HepG2 (cell line): ENCODE results near the gene MT4. TPM values are rescaled to one million over a fixed set of nuclear protein-coding genes. Genes with fewer than 3 reads are reported as not detected.

ENCODE experiments used
- ELF4 ChIP-seq: sonication (generic); formaldehyde crosslinking; IDR thresholded peaks from 2 replicates; pipeline ENCODE4 v1.5.0; 2020; ENCODE audit warnings: missing genetic modification reagents, mild to moderate bottlenecking, moderate library complexity, borderline replicate concordance
- GATAD1 ChIP-seq: IDR thresholded peaks from 2 replicates; pipeline ENCODE4 v1.6.1; 2016; ENCODE audit warnings: missing genetic modification reagents, missing compliant biosample characterization
- GATAD2A ChIP-seq: IDR thresholded peaks from 2 replicates; pipeline ENCODE4 v1.6.1; 2016
- KLF13 ChIP-seq: sonication (generic); formaldehyde crosslinking; IDR thresholded peaks from 2 replicates; pipeline ENCODE4 v1.4.0; 2020; ENCODE audit warnings: mild to moderate bottlenecking, missing genetic modification reagents
- MAF1 ChIP-seq: sonication (generic); formaldehyde crosslinking; IDR thresholded peaks from 2 replicates; pipeline ENCODE4 v1.5.0; 2020; ENCODE audit warnings: missing genetic modification reagents, borderline replicate concordance
- MATR3 ChIP-seq: sonication (generic); formaldehyde crosslinking; IDR thresholded peaks from 2 replicates; pipeline ENCODE4 v1.4.0; 2020; ENCODE audit warnings: missing genetic modification reagents
- MIXL1 ChIP-seq: IDR thresholded peaks from 2 replicates; pipeline ENCODE4 v1.6.1; 2016
- PHF21A ChIP-seq: sonication (generic); formaldehyde crosslinking; IDR thresholded peaks from 2 replicates; pipeline ENCODE4 v1.5.0; 2020; ENCODE audit warnings: mild to moderate bottlenecking, missing genetic modification reagents
- POLR2A ChIP-seq, 2 experiments: IDR thresholded peaks; 2 replicates each; pipeline ENCODE4 v1.6.1; 2011; ENCODE audit warnings: low read depth in 2 of 2, low read length in 2 of 2, mild to moderate bottlenecking in 1 of 2, moderate library complexity in 1 of 2; ENCODE audit not compliant: insufficient read depth in 1 of 2
- RFX1 ChIP-seq: fragments of 450-650 bp; IDR thresholded peaks from 2 replicates; pipeline ENCODE4 v1.6.1; 2017
- RXRB ChIP-seq: IDR thresholded peaks from 2 replicates; pipeline ENCODE4 v1.6.1; 2016; ENCODE audit warnings: borderline replicate concordance, missing genetic modification reagents, missing compliant biosample characterization
- SMYD3 ChIP-seq: sonication (generic); formaldehyde crosslinking; IDR thresholded peaks from 2 replicates; pipeline ENCODE4 v1.8.1; 2023; ENCODE audit warnings: mild to moderate bottlenecking, missing genetic modification reagents
- TCF7 ChIP-seq: sonication (generic); IDR thresholded peaks from 2 replicates; pipeline ENCODE4 v1.6.1; 2016; ENCODE audit warnings: antibody characterized with exemption, low read depth
- ZBTB42 ChIP-seq: sonication (generic); formaldehyde crosslinking; IDR thresholded peaks from 2 replicates; pipeline ENCODE4 v1.5.0; 2020; ENCODE audit warnings: mild to moderate bottlenecking, missing genetic modification reagents
- ZBTB8A ChIP-seq: sonication (generic); formaldehyde crosslinking; IDR thresholded peaks from 2 replicates; pipeline ENCODE4 v1.4.0; 2020; ENCODE audit warnings: mild to moderate bottlenecking, low read depth, missing genetic modification reagents, borderline replicate concordance
- ZFP41 ChIP-seq: sonication (generic); formaldehyde crosslinking; IDR thresholded peaks from 2 replicates; pipeline ENCODE4 v1.4.0; 2020; ENCODE audit warnings: mild to moderate bottlenecking, missing genetic modification reagents, borderline replicate concordance
- ZMYM4 ChIP-seq: sonication (generic); formaldehyde crosslinking; IDR thresholded peaks from 2 replicates; pipeline ENCODE4 v1.8.1; 2023; ENCODE audit warnings: mild to moderate bottlenecking, missing genetic modification reagents
- ZNF207 ChIP-seq: fragments of 450-650 bp; IDR thresholded peaks from 2 replicates; pipeline ENCODE4 v1.6.1; 2016; ENCODE audit warnings: antibody characterized with exemption, borderline replicate concordance
- ZNF672 ChIP-seq: sonication (generic); formaldehyde crosslinking; IDR thresholded peaks from 2 replicates; pipeline ENCODE4 v1.8.1; 2022; ENCODE audit warnings: missing genetic modification reagents
- ZNF879 ChIP-seq: sonication (generic); formaldehyde crosslinking; IDR thresholded peaks from 2 replicates; pipeline ENCODE4 v1.8.1; 2023; ENCODE audit warnings: missing genetic modification reagents
- polyA plus RNA-seq, 8 experiments: library from polyadenylated mRNA; depleted of rRNA in 3 of 8; stranded (reverse) in 7 of 8; unstranded in 1 of 8; fragments of >200 nt; fragmentation: Illumina TruSeq in 4 of 8; extraction: Trizol in 4 of 8; gene quantifications; 2 replicates each; pipeline versions ENCODE4 v1.2.1 to v1.2.3, GENCODE V29; 2011 to 2016; ENCODE audit warnings: low read depth in 4 of 8, missing spikeins in 1 of 8, mixed read lengths in 1 of 8; ENCODE audit not compliant: insufficient read depth in 1 of 8
- total RNA-seq, 5 experiments: library from RNA; depleted of rRNA; stranded (reverse); fragments of >200 nt; fragmentation: Illumina TruSeq; extraction: Trizol; gene quantifications; 2 replicates each; pipeline ENCODE4 v1.2.3, GENCODE V29; 2016; ENCODE audit warnings: low read depth in 1 of 5
- TF ChIP-seq, protein P1 (sequence below): sonication (generic); formaldehyde crosslinking; IDR thresholded peaks from 2 replicates; pipeline ENCODE4 v1.4.0; 2020; ENCODE audit warnings: missing genetic modification reagents, borderline replicate concordance
- TF ChIP-seq, protein P2 (sequence below): sonication (generic); formaldehyde crosslinking; IDR thresholded peaks from 2 replicates; pipeline ENCODE4 v1.4.0; 2020; ENCODE audit warnings: missing genetic modification reagents
- TF ChIP-seq, protein P3 (sequence below): sonication (generic); formaldehyde crosslinking; IDR thresholded peaks from 2 replicates; pipeline ENCODE4 v1.4.0; 2020; ENCODE audit warnings: missing genetic modification reagents
- TF ChIP-seq, protein P4 (sequence below): sonication (generic); formaldehyde crosslinking; IDR thresholded peaks from 2 replicates; pipeline ENCODE4 v1.4.0; 2020; ENCODE audit warnings: missing genetic modification reagents, borderline replicate concordance

Gene MT4
- total and polyA plus RNA-seq, 2 of the 13 experiments (the other 11 are each of a cell fraction or from before 2014, with no cell fraction given), result not detected

DNA sequence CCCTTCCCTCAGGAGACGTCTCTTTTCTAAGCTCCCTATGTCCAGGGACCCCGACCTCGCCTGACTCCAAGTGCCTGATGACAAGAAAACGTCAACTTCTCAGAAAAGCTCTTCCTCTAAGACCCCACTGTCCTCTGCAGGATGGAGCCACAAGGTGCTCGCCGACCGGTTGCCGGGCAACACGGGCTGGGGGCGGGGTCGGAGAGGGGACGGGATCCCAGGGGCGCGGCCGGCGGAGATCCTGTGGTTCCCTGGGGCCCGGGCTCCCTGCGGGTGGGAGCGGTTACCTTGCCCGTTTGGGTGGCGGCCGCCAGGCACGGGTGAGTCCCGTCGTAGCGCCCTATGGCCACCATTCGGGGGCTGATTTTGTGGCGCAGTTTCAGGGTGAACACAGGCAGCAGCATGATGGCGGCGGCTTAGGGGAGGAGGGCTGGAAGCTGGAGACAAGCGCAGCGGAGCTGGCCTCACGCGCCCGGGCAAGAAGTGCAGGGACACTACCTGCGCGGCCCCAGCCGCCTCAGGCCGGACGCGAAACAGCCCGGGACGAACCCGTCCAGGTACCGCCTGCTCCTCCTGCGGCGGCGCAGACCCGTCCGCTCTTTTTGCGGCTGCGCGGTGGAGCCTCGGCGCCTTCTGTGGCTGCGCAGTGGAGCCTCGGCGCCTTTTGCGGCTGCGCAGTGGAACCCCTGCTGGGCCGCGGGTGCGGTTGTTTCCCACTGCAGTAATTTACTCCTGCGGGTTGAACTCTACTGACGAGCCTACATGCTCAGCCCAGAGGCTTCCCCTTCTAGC lies 45.2 kb upstream of the MT4 start, which contains the start of gene BBS2 (continued):
- peak; percentile 71; the same call in 1 of the 2 replicates for TF ChIP-seq ZMYM4
- TF ChIP-seq ZBTB42 (CRISPR knock-in tag), result no peak
- no peak for TF ChIP-seq ZBTB8A
- peak; percentile 68 to 98 for TF ChIP-seq POLR2A (IDR thresholded peaks at IDR 0.05; ENCODE audit: insufficient read depth in 1 of 2, low read depth in 2 of 2, low read length in 2 of 2)
- peak; percentile 42; the same call in 1 of the 2 replicates for TF ChIP-seq RXRB
- no peak for TF ChIP-seq PHF21A (CRISPR knock-in tag)
- no peak for TF ChIP-seq ZNF207
- TF ChIP-seq MATR3 (CRISPR knock-in tag), result no peak
- TF ChIP-seq ZNF879 (CRISPR knock-in tag), result no peak
- TF ChIP-seq ZFP41 (CRISPR knock-in tag), result peak; percentile 93; the same call in 1 of the 2 replicates
- TF ChIP-seq MIXL1, result no peak
- no peak for TF ChIP-seq ELF4 (CRISPR knock-in tag)
- TF ChIP-seq, protein P1, sequence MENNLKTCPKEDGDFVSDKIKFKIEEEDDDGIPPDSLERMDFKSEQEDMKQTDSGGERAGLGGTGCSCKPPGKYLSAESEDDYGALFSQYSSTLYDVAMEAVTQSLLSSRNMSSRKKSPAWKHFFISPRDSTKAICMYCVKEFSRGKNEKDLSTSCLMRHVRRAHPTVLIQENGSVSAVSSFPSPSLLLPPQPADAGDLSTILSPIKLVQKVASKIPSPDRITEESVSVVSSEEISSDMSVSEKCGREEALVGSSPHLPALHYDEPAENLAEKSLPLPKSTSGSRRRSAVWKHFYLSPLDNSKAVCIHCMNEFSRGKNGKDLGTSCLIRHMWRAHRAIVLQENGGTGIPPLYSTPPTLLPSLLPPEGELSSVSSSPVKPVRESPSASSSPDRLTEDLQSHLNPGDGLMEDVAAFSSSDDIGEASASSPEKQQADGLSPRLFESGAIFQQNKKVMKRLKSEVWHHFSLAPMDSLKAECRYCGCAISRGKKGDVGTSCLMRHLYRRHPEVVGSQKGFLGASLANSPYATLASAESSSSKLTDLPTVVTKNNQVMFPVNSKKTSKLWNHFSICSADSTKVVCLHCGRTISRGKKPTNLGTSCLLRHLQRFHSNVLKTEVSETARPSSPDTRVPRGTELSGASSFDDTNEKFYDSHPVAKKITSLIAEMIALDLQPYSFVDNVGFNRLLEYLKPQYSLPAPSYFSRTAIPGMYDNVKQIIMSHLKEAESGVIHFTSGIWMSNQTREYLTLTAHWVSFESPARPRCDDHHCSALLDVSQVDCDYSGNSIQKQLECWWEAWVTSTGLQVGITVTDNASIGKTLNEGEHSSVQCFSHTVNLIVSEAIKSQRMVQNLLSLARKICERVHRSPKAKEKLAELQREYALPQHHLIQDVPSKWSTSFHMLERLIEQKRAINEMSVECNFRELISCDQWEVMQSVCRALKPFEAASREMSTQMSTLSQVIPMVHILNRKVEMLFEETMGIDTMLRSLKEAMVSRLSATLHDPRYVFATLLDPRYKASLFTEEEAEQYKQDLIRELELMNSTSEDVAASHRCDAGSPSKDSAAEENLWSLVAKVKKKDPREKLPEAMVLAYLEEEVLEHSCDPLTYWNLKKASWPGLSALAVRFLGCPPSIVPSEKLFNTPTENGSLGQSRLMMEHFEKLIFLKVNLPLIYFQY (CRISPR knock-in tag), result peak; percentile 50; the same call in 1 of the 2 replicates
- peak; percentile 93 for TF ChIP-seq GATAD1 (CRISPR knock-in tag)
- TF ChIP-seq KLF13 (CRISPR knock-in tag), result peak; percentile 95; the same call in 1 of the 2 replicates
- TF ChIP-seq, protein P2, sequence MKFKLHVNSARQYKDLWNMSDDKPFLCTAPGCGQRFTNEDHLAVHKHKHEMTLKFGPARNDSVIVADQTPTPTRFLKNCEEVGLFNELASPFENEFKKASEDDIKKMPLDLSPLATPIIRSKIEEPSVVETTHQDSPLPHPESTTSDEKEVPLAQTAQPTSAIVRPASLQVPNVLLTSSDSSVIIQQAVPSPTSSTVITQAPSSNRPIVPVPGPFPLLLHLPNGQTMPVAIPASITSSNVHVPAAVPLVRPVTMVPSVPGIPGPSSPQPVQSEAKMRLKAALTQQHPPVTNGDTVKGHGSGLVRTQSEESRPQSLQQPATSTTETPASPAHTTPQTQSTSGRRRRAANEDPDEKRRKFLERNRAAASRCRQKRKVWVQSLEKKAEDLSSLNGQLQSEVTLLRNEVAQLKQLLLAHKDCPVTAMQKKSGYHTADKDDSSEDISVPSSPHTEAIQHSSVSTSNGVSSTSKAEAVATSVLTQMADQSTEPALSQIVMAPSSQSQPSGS (CRISPR knock-in tag), result peak; percentile 43; the same call in 1 of the 2 replicates
- TF ChIP-seq, protein P3, sequence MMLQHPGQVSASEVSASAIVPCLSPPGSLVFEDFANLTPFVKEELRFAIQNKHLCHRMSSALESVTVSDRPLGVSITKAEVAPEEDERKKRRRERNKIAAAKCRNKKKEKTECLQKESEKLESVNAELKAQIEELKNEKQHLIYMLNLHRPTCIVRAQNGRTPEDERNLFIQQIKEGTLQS (CRISPR knock-in tag), result peak; percentile 46; the same call in 1 of the 2 replicates
- TF ChIP-seq RFX1, result peak; percentile 69
- TF ChIP-seq, protein P4, sequence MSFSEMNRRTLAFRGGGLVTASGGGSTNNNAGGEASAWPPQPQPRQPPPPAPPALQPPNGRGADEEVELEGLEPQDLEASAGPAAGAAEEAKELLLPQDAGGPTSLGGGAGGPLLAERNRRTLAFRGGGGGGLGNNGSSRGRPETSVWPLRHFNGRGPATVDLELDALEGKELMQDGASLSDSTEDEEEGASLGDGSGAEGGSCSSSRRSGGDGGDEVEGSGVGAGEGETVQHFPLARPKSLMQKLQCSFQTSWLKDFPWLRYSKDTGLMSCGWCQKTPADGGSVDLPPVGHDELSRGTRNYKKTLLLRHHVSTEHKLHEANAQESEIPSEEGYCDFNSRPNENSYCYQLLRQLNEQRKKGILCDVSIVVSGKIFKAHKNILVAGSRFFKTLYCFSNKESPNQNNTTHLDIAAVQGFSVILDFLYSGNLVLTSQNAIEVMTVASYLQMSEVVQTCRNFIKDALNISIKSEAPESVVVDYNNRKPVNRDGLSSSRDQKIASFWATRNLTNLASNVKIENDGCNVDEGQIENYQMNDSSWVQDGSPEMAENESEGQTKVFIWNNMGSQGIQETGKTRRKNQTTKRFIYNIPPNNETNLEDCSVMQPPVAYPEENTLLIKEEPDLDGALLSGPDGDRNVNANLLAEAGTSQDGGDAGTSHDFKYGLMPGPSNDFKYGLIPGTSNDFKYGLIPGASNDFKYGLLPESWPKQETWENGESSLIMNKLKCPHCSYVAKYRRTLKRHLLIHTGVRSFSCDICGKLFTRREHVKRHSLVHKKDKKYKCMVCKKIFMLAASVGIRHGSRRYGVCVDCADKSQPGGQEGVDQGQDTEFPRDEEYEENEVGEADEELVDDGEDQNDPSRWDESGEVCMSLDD, result 0 out of 2 replicates have a peak, but pooled peaks have one; percentile 47
- TF ChIP-seq TCF7, result no peak
- peak; percentile 73; the same call in 1 of the 2 replicates for TF ChIP-seq MAF1 (CRISPR knock-in tag)
- no peak for TF ChIP-seq ZNF672 (CRISPR knock-in tag)
- TF ChIP-seq GATAD2A (CRISPR knock-in tag), result no peak
- TF ChIP-seq SMYD3 (CRISPR knock-in tag), result 0 out of 2 replicates have a peak, but pooled peaks have one; percentile 39
